ENCODE results near the gene GPX6.

GPX6 gene

DNA sequence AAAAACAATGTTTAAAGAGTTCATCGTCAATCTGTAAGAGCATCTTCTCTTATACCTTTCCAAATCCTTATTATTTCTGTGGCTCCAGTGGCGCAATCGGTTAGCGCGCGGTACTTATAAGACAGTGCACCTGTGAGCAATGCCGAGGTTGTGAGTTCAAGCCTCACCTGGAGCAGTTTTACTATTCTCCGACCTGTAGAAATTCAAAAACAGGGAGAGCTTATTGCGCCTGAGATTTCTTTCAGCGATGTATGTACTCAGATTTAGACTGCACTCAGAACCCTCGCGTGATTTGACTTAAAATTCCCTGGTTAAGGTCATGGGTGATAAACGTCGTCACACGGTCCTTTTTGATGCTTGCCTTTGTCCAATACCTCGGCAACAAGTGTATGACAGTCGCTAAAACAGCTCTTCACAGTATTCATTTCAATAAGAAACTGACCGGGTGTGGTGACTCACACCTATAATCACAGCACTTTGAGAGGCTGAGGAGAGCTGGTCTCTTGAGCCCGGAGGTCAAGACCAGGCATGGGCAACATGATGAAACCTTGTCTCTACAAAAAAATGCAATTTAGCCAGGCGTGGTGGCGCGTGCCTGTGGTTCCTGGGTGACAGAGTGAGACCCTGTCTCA is 22.0 kb upstream of the GPX6 start:
- H3K27ac ChIP-seq (ENCODE audit: insufficient read depth in 1 of 2, low read depth in 1 of 2, low read length in 2 of 2, poor library complexity in 1 of 2, severe bottlenecking in 2 of 2): no peak overlapping the region

DNA sequence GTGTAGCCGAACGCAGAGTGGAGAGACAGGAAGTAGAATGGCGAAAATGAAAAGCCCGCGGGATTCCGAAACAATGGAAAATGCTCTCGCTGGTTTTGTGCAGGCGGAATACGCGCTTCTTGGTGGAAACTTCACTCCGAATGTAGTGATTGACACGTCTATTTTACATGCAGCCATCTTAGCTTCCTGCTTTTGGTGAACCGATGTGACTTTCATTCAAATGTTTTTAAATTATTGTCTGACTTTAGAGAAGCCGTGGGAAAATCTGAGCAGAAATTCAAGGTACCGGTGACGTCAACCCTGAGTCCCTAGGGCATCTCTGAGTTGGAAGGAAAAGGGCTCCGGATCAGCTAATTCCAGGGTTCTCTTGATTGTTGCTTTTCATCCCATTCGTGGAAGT is 21.5 kb upstream of the GPX6 start:
- Histone ChIP-seq H3K4me1 (ENCODE audit: control extremely low read depth in 1 of 4, control insufficient read depth in 4 of 4, insufficient read depth in 4 of 4, low read length in 3 of 4) (peaks cover 0 to 5% (median 3%) of the 10 kb centered on the region in 4 experiments), H3K9me3 (ENCODE audit: control extremely low read depth in 1 of 5, control insufficient read depth in 4 of 5, insufficient read depth in 2 of 5, low read depth in 1 of 5, low read length in 4 of 5) (peaks cover 0 to 16% (median 5%) of the 10 kb centered on the region in 5 experiments), H3K36me3 (ENCODE audit: control insufficient read depth in 4 of 4, insufficient read depth in 4 of 4, low read length in 3 of 4) (no peaks in the 10 kb centered on the region), H3K27me3 (replicated peaks in 2 of 5; ENCODE audit: control insufficient read depth in 4 of 5, insufficient read depth in 5 of 5, low read length in 4 of 5) (peaks cover 10 to 92% (median 36%) of the 10 kb centered on the region in 5 experiments), H3K4me3 (ENCODE audit: control insufficient read depth in 1 of 7, extremely low read depth in 1 of 7, insufficient read depth in 4 of 7, low read depth in 2 of 7, low read length in 6 of 7) (peak overlapping the region in 6 of 7 experiments; percentile 30 to 62 (median 42)), H3K27ac (ENCODE audit: insufficient read depth in 1 of 2, low read depth in 1 of 2, low read length in 2 of 2, poor library complexity in 1 of 2, severe bottlenecking in 2 of 2) (no peak overlapping the region)
- POLR2A ChIA-PET: no interaction called here
- DNase-seq: peak in 2 of 3 donors; percentile 23 to 47
- CTCF ChIA-PET: no interaction called here
- WGBS (ENCODE audit: insufficient coverage): 2% methylated on average over 16 of the region's 18 CpGs

More for the DNA sequence above, 22.0 kb upstream of the GPX6 start:
- Histone ChIP-seq H3K4me1 (ENCODE audit: control extremely low read depth in 1 of 4, control insufficient read depth in 4 of 4, insufficient read depth in 4 of 4, low read length in 3 of 4) (peaks cover 3 to 9% (median 6%) of the 10 kb centered on the region in 4 experiments), H3K4me3 (ENCODE audit: control insufficient read depth in 1 of 7, extremely low read depth in 1 of 7, insufficient read depth in 4 of 7, low read depth in 2 of 7, low read length in 6 of 7) (peak overlapping the region in 3 of 7 experiments; percentile 30 to 60 (median 34)), H3K27me3 (replicated peaks in 2 of 5; ENCODE audit: control insufficient read depth in 4 of 5, insufficient read depth in 5 of 5, low read length in 4 of 5) (peaks cover 7 to 91% (median 32%) of the 10 kb centered on the region in 5 experiments), H3K9me3 (ENCODE audit: control extremely low read depth in 1 of 5, control insufficient read depth in 4 of 5, insufficient read depth in 2 of 5, low read depth in 1 of 5, low read length in 4 of 5) (peaks cover 0 to 16% (median 5%) of the 10 kb centered on the region in 5 experiments), H3K36me3 (ENCODE audit: control insufficient read depth in 4 of 4, insufficient read depth in 4 of 4, low read length in 3 of 4) (no peaks in the 10 kb centered on the region)
- POLR2A ChIA-PET: no interaction called here
- WGBS (ENCODE audit: insufficient coverage): 34% methylated on average over 19 of the region's 22 CpGs
- CTCF ChIA-PET: no interaction called here
- peak in 2 of 3 donors; percentile 48 to 54 for DNase-seq

DNA sequence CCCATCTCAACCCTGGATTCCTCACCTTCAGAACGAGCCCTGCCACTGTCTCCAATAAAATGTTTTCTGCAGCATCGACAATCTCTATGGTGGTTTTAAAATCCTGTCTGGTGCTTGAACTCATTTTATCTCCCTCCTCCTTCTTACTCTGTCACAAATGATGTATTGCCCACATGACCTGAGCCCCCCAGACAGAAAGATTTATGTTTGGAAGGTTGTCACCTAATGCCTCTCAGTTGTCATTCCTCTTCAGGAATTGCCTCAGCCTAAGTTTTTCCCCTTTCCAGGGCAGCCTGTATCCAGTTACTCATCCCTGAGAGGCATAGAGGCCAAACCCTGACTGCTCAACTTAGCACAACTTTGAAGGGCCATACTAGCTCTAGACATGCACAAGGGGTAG is 19.3 kb upstream of the GPX6 start:
- no peak for DNase-seq
- H3K36me3 ChIP-seq (ENCODE audit: control insufficient read depth in 4 of 4, insufficient read depth in 4 of 4, low read length in 3 of 4): no peaks in the 10 kb centered on the region
- peaks cover 0 to 8% (median 3%) of the 10 kb centered on the region in 5 experiments for H3K9me3 ChIP-seq (ENCODE audit: control extremely low read depth in 1 of 5, control insufficient read depth in 4 of 5, insufficient read depth in 2 of 5, low read depth in 1 of 5, low read length in 4 of 5)
- peaks cover 13 to 83% (median 36%) of the 10 kb centered on the region in 5 experiments for H3K27me3 ChIP-seq (replicated peaks in 2 of 5; ENCODE audit: control insufficient read depth in 4 of 5, insufficient read depth in 5 of 5, low read length in 4 of 5)
- no peak overlapping the region for H3K27ac ChIP-seq (ENCODE audit: insufficient read depth in 1 of 2, low read depth in 1 of 2, low read length in 2 of 2, poor library complexity in 1 of 2, severe bottlenecking in 2 of 2)
- ChIA-PET CTCF (no interaction called here), POLR2A (no interaction called here)
- WGBS (ENCODE audit: insufficient coverage): 64% methylated on average over 2 of the region's 2 CpGs
- H3K4me3 ChIP-seq (ENCODE audit: control insufficient read depth in 1 of 7, extremely low read depth in 1 of 7, insufficient read depth in 4 of 7, low read depth in 2 of 7, low read length in 6 of 7): no peak overlapping the region
- H3K4me1 ChIP-seq (ENCODE audit: control extremely low read depth in 1 of 4, control insufficient read depth in 4 of 4, insufficient read depth in 4 of 4, low read length in 3 of 4): peaks cover 0 to 5% (median 3%) of the 10 kb centered on the region in 4 experiments

DNA sequence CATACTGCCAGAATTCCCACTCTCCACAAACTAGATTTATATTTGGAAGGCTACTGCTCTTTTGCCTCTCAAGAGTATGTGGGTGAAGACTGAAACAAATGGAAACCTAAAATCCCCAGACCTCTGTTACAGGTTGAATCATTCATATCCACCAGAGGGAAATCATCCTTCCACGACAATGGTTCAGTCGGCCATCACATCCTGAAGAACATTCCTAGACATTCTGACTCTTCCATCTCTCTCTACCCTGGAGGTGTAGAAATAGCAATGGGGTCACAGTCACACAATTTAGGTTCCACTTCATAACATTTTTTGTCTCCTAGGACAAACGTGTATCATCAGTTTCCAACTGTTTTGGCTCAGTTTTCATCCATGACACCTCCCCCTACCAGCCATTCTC is 18.7 kb upstream of the GPX6 start:
- no peak for DNase-seq
- H3K27ac ChIP-seq (ENCODE audit: insufficient read depth in 1 of 2, low read depth in 1 of 2, low read length in 2 of 2, poor library complexity in 1 of 2, severe bottlenecking in 2 of 2): no peak overlapping the region
- H3K4me3 ChIP-seq (ENCODE audit: control insufficient read depth in 1 of 7, extremely low read depth in 1 of 7, insufficient read depth in 4 of 7, low read depth in 2 of 7, low read length in 6 of 7): no peak overlapping the region
- H3K27me3 ChIP-seq (replicated peaks in 2 of 5; ENCODE audit: control insufficient read depth in 4 of 5, insufficient read depth in 5 of 5, low read length in 4 of 5): peaks cover 14 to 79% (median 36%) of the 10 kb centered on the region in 5 experiments
- no peaks in the 10 kb centered on the region for H3K36me3 ChIP-seq (ENCODE audit: control insufficient read depth in 4 of 4, insufficient read depth in 4 of 4, low read length in 3 of 4)
- CTCF ChIA-PET: interaction anchor here (1.0 kb wide), 1 partner anchor 8 kb away, joined by 3 read pairs; no protein-coding TSS in a partner anchor
- POLR2A ChIA-PET: no interaction called here
- H3K4me1 ChIP-seq (ENCODE audit: control extremely low read depth in 1 of 4, control insufficient read depth in 4 of 4, insufficient read depth in 4 of 4, low read length in 3 of 4): peaks cover 0 to 5% (median 3%) of the 10 kb centered on the region in 4 experiments
- peaks cover 0 to 8% (median 0%) of the 10 kb centered on the region in 5 experiments for H3K9me3 ChIP-seq (ENCODE audit: control extremely low read depth in 1 of 5, control insufficient read depth in 4 of 5, insufficient read depth in 2 of 5, low read depth in 1 of 5, low read length in 4 of 5)
- 93% methylated on average over 3 of the region's 3 CpGs for WGBS (ENCODE audit: insufficient coverage)

DNA sequence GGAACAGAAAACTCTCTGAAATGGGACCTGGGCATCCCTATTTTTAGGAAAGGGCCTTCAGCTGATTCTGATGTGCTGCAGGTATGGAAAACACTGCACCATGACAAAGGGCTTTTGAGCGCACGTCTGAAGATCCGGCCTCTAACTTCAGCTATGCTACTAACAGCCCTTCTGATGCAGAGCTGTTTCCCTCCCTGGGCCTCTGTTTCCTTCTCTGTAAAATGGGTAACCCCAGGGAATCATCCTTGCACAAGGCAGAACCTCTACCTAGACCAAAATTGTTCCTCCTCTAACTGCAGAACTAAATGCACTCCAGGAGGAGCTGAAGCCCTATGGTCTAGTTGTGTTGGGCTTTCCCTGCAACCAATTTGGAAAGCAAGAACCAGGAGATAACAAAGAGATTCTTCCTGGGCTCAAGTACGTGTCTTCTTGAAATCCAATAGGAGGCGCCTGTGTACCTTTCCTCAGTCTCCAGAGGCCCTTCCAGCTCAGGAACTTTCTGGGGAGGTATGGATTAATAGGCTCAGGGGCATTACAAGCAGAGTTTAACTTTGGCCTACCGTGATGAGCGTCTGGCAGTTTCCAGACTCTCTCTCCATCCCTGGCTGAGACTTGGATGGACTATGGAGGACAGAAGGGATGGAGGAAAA is 16.0 kb upstream of the GPX6 start:
- no peak for DNase-seq
- no peak overlapping the region for H3K4me3 ChIP-seq (ENCODE audit: control insufficient read depth in 1 of 7, extremely low read depth in 1 of 7, insufficient read depth in 4 of 7, low read depth in 2 of 7, low read length in 6 of 7)
- peaks cover 0 to 3% (median 0%) of the 10 kb centered on the region in 5 experiments for H3K9me3 ChIP-seq (ENCODE audit: control extremely low read depth in 1 of 5, control insufficient read depth in 4 of 5, insufficient read depth in 2 of 5, low read depth in 1 of 5, low read length in 4 of 5)
- WGBS (ENCODE audit: insufficient coverage): 82% methylated on average over 7 of the region's 7 CpGs
- H3K36me3 ChIP-seq (ENCODE audit: control insufficient read depth in 4 of 4, insufficient read depth in 4 of 4, low read length in 3 of 4): no peaks in the 10 kb centered on the region
- H3K4me1 ChIP-seq (ENCODE audit: control extremely low read depth in 1 of 4, control insufficient read depth in 4 of 4, insufficient read depth in 4 of 4, low read length in 3 of 4): no peaks in the 10 kb centered on the region
- no peak overlapping the region for H3K27ac ChIP-seq (ENCODE audit: insufficient read depth in 1 of 2, low read depth in 1 of 2, low read length in 2 of 2, poor library complexity in 1 of 2, severe bottlenecking in 2 of 2)
- ChIA-PET CTCF (interaction anchor here (0.9 kb wide), 1 partner anchor 45 kb away, joined by 3 read pairs; no protein-coding TSS in a partner anchor), POLR2A (interaction anchor here (0.5 kb wide), 1 partner anchor 1440 kb away, joined by 3 read pairs; no protein-coding TSS in a partner anchor)
- peaks cover 3 to 69% (median 27%) of the 10 kb centered on the region in 5 experiments for H3K27me3 ChIP-seq (replicated peaks in 2 of 5; ENCODE audit: control insufficient read depth in 4 of 5, insufficient read depth in 5 of 5, low read length in 4 of 5)

DNA sequence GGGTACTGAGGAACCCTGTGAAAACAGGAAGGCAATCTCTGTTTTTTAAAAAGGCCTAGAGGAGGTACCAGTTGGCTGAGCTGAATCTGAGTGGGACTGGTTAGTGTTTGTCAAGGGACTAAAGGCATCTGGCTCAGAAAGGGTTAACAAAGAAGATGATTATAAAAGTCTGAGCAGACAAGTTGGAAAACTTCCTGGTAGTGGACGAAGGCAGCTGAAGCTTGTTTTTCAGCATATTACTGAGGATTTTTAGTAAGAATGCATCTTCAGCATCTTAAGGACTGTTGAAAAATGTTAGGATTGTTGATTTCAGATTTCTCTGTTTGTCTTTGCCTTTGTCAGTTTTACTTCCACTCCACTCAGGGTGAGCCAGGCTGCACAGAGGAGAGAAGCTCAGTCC is 15.2 kb upstream of the GPX6 start:
- H3K27ac ChIP-seq (ENCODE audit: insufficient read depth in 1 of 2, low read depth in 1 of 2, low read length in 2 of 2, poor library complexity in 1 of 2, severe bottlenecking in 2 of 2): no peak overlapping the region
- WGBS (ENCODE audit: insufficient coverage): 44% methylated on average over 1 of the region's 1 CpG
- H3K4me1 ChIP-seq (ENCODE audit: control extremely low read depth in 1 of 4, control insufficient read depth in 4 of 4, insufficient read depth in 4 of 4, low read length in 3 of 4): no peaks in the 10 kb centered on the region
- H3K4me3 ChIP-seq (ENCODE audit: control insufficient read depth in 1 of 7, extremely low read depth in 1 of 7, insufficient read depth in 4 of 7, low read depth in 2 of 7, low read length in 6 of 7): no peak overlapping the region
- H3K9me3 ChIP-seq (ENCODE audit: control extremely low read depth in 1 of 5, control insufficient read depth in 4 of 5, insufficient read depth in 2 of 5, low read depth in 1 of 5, low read length in 4 of 5): peaks cover 0 to 3% (median 0%) of the 10 kb centered on the region in 5 experiments
- DNase-seq: no peak
- ChIA-PET CTCF (no interaction called here), POLR2A (no interaction called here)
- H3K27me3 ChIP-seq (replicated peaks in 2 of 5; ENCODE audit: control insufficient read depth in 4 of 5, insufficient read depth in 5 of 5, low read length in 4 of 5): peaks cover 3 to 69% (median 22%) of the 10 kb centered on the region in 5 experiments
- no peaks in the 10 kb centered on the region for H3K36me3 ChIP-seq (ENCODE audit: control insufficient read depth in 4 of 4, insufficient read depth in 4 of 4, low read length in 3 of 4)

DNA sequence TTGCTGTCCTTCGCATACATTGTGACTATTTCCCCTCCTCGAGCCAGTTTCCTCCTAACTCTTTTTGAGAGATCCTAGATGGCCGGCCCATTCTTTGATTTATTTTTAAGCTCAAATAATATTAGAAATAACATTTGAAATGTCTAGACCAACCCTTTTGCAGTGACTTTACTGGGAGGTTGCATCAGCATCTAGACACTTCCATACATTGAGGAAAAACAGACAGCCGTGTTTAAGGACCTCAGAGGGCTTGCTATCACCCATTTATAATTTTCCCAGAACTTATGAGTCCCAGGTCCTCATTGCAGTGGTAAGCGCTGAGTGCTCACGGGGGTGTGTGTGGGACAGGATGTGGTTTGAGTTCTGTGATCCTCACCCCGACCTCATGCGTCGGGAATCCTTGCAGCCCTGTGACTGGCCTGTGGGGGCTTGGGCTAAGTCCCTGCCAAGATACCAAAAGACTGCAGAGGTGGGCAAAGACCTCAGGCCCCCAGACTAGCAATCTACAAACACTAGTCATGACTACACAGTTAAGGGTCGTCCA is 10.0 kb upstream of the GPX6 start, which contains the start of gene GPX5:
Gene GPX5, plus strand, starts transcription at position 386 of the 544 bp plus-strand sequence. Its CDS starts 133 bp downstream, at position 519.
- Histone ChIP-seq H3K9me3 (ENCODE audit: control extremely low read depth in 1 of 5, control insufficient read depth in 4 of 5, insufficient read depth in 2 of 5, low read depth in 1 of 5, low read length in 4 of 5) (no peaks in the 10 kb centered on the region), H3K27ac (ENCODE audit: insufficient read depth in 1 of 2, low read depth in 1 of 2, low read length in 2 of 2, poor library complexity in 1 of 2, severe bottlenecking in 2 of 2) (no peak within 1 kb of the TSS), H3K4me1 (ENCODE audit: control extremely low read depth in 1 of 4, control insufficient read depth in 4 of 4, insufficient read depth in 4 of 4, low read length in 3 of 4) (peaks cover 0 to 2% (median 0%) of the 10 kb centered on the region in 4 experiments), H3K36me3 (ENCODE audit: control insufficient read depth in 4 of 4, insufficient read depth in 4 of 4, low read length in 3 of 4) (no peaks in the 10 kb centered on the region), H3K27me3 (replicated peaks in 2 of 5; ENCODE audit: control insufficient read depth in 4 of 5, insufficient read depth in 5 of 5, low read length in 4 of 5) (peaks cover 9 to 73% (median 12%) of the 10 kb centered on the region in 5 experiments), H3K4me3 (ENCODE audit: control insufficient read depth in 1 of 7, extremely low read depth in 1 of 7, insufficient read depth in 4 of 7, low read depth in 2 of 7, low read length in 6 of 7) (no peak within 1 kb of the TSS)
- 0% methylated on average over 4 of the region's 10 CpGs for WGBS (ENCODE audit: insufficient coverage)
- DNase-seq: peak in 2 of 3 donors; percentile 24 to 46
- POLR2A ChIA-PET: no interaction called here
- CTCF ChIA-PET: no interaction called here
